SU-DHL-6 (cell line): Measurements from ENCODE around the gene LAMB2.

Source experiments
- H2AFZ ChIP-seq: fragments of 200-600 bp; sonication (generic); 2 replicates; pipeline ENCODE4 v1.6.1; 2014; ENCODE audit warnings: low read depth, mild to moderate bottlenecking, moderate library complexity, mixed read lengths, antibody characterized with exemption, low read length; ENCODE audit not compliant: severe bottlenecking
- H3F3A ChIP-seq: fragments of 200-600 bp; shearing (Covaris generic); 2 replicates; pipeline ENCODE4 v1.6.0; 2016; ENCODE audit warnings: antibody characterized with exemption, mild to moderate bottlenecking; ENCODE audit not compliant: insufficient read depth
- H3K27ac ChIP-seq: fragments of 200-600 bp; sonication (generic); 2 replicates; pipeline ENCODE4 v1.5.1; 2016; ENCODE audit warnings: low read depth, mild to moderate bottlenecking, low read length, moderate library complexity, mixed read lengths
- H3K27me3 ChIP-seq: fragments of 200-600 bp; sonication (generic), shearing (Covaris generic); 2 replicates; pipeline ENCODE4 v1.6.0; 2014; ENCODE audit warnings: mild to moderate bottlenecking, low read length
- H3K36me3 ChIP-seq: fragments of 200-600 bp; sonication (generic); 2 replicates; pipeline ENCODE4 v1.6.1; 2014; ENCODE audit warnings: mild to moderate bottlenecking, low read length, mixed read lengths
- H3K4me2 ChIP-seq: fragments of 300-600, 200-600 bp; shearing (Covaris generic), sonication (generic); 2 replicates; pipeline ENCODE4 v1.6.0; 2014; ENCODE audit warnings: low read length, low read depth, mild to moderate bottlenecking; ENCODE audit not compliant: poor library complexity, severe bottlenecking
- H3K4me3 ChIP-seq: fragments of 200-600 bp; sonication (generic); 2 replicates; pipeline ENCODE4 v1.5.1; 2014; ENCODE audit warnings: antibody characterized with exemption, low read length, mild to moderate bottlenecking, mixed read lengths; ENCODE audit not compliant: insufficient read depth, poor library complexity, severe bottlenecking
- H3K79me2 ChIP-seq: fragments of 200-600 bp; sonication (generic); 2 replicates; pipeline ENCODE4 v1.6.1; 2014; ENCODE audit warnings: mild to moderate bottlenecking, low read length, moderate library complexity; ENCODE audit not compliant: insufficient read depth
- H3K9ac ChIP-seq: fragments of 200-600 bp; sonication (generic); 2 replicates; pipeline ENCODE4 v1.7.0; 2014; ENCODE audit warnings: mild to moderate bottlenecking, low read length
- H3K9me2 ChIP-seq: fragments of 200-600 bp; sonication (generic); replicated peaks from 2 replicates; pipeline ENCODE4 v1.6.1; 2014; ENCODE audit warnings: low read length; ENCODE audit not compliant: insufficient read depth
- H3K9me3 ChIP-seq: fragments of 200-600 bp; sonication (generic); 2 replicates; pipeline ENCODE4 v1.6.1; 2014; ENCODE audit warnings: low read length, mixed read lengths; ENCODE audit not compliant: insufficient read depth
- H4K20me1 ChIP-seq: fragments of 200-600 bp; sonication (generic); 2 replicates; pipeline ENCODE4 v1.6.1; 2014; ENCODE audit warnings: low read depth, mild to moderate bottlenecking, antibody characterized with exemption, low read length, moderate library complexity, mixed read lengths
- CTCF ChIP-seq: fragments of 200-600 bp; sonication (generic); IDR thresholded peaks from one replicate; pipeline ENCODE4 v1.5.1; 2017; ENCODE audit warnings: antibody characterized with exemption, mild to moderate bottlenecking, low read length, moderate library complexity; ENCODE audit not compliant: insufficient read depth, poor library complexity, severe bottlenecking
- EZH2phosphoT487 ChIP-seq: fragments of 200-600 bp; sonication (generic), shearing (Covaris generic); conservative IDR thresholded peaks from 2 replicates; pipeline ENCODE4 v1.6.1; 2018; ENCODE audit warnings: mild to moderate bottlenecking, antibody characterized with exemption, low read length, moderate library complexity, mixed read lengths

Gene LAMB2

DNA sequence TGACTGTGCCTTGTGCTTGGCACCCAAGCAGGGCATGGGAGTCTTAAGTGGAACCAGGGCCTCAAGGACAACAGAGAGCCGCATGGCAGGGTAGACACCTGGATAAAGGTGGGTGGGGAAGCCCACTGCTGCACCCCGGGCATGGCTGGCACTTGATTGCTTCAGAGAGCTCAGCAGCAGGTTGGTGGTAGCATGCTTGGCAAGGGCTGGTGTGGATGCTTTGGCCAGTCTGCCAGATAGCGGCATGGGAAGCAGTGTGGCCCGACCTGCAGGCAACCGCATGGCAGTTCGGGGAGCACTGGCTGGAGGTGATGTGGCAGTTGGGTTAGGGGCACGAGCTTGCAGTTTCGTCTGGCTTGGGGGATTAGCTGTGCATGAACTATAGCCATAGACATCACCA, 30.8 kb upstream of the LAMB2 start:
- Histone ChIP-seq H4K20me1 (no peaks in the 10 kb centered on the region), H3K9ac (no peak overlapping the region), H3K9me2 (no peaks in the 10 kb centered on the region)

DNA sequence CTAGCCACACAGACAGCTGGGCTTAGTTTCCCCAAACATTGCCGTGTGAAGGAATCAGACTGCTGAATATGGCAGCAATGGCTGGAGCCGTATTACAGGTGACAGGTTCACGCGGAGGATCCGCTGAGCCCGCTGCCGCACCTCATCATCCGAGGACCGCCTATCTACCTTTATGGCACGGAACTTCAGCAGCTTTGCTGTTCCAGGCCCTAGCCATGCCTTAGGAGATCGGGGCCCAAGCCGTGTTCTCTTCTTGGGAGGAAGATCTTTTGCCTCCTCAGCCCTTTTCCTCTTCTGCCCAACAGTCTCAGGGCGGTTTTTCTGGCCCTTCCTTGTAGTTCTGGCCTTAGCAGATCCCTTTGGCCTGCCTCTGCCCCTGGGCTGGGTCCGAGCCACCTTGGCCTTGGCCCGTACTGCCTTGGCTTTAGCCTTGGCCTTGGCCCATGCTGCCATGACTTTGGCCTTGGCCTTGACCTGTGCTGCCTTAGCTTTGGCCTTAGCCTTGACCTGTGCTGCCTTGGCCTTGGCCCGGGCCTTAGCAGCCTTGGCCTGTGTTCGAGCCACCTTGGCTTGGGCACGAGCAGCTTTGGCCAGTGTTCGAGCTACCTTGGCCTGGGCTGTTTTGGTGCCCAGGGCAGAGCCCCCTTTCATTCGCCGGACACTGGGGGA, 30.0 kb upstream of the LAMB2 start:
- no peaks in the 10 kb centered on the region for H3K9me3 ChIP-seq
- TF ChIP-seq CTCF (no peak), EZH2phosphoT487 (no peak)
- no peak overlapping the region for H3K9ac ChIP-seq
- no peaks in the 10 kb centered on the region for H3F3A ChIP-seq
- no peaks in the 10 kb centered on the region for H3K36me3 ChIP-seq
- H3K9me2 ChIP-seq, result no peaks in the 10 kb centered on the region
- no peaks in the 10 kb centered on the region for H4K20me1 ChIP-seq
- no peak overlapping the region for H3K27ac ChIP-seq
- H3K4me2 ChIP-seq, result no peak overlapping the region
- no peaks in the 10 kb centered on the region for H3K27me3 ChIP-seq
- H2AFZ ChIP-seq, result no peak overlapping the region
- H3K4me3 ChIP-seq, result no peak overlapping the region
- peaks cover 16% of the 10 kb centered on the region for H3K79me2 ChIP-seq

More for the DNA sequence above, 30.8 kb upstream of the LAMB2 start:
- Histone ChIP-seq H3K27ac (no peak overlapping the region), H3F3A (no peaks in the 10 kb centered on the region), H3K9me3 (no peaks in the 10 kb centered on the region), H3K36me3 (no peaks in the 10 kb centered on the region), H3K4me3 (no peak overlapping the region), H2AFZ (no peak overlapping the region), H3K79me2 (peaks cover 16% of the 10 kb centered on the region), H3K27me3 (no peaks in the 10 kb centered on the region), H3K4me2 (no peak overlapping the region)
- TF ChIP-seq EZH2phosphoT487 (no peak), CTCF (no peak)

- Histone ChIP-seq H2AFZ (no peak overlapping the region), H3K36me3 (no peaks in the 10 kb centered on the region), H3K9me3 (no peaks in the 10 kb centered on the region), H3K79me2 (peaks cover 16% of the 10 kb centered on the region), H3K27ac (no peak overlapping the region), H3K4me3 (no peak overlapping the region), H4K20me1 (no peaks in the 10 kb centered on the region), H3K9me2 (no peaks in the 10 kb centered on the region), H3F3A (no peaks in the 10 kb centered on the region), H3K27me3 (no peaks in the 10 kb centered on the region), H3K4me2 (no peak overlapping the region), H3K9ac (no peak overlapping the region)
- TF ChIP-seq CTCF, result no peak
- TF ChIP-seq EZH2phosphoT487, result no peak
These were observed 29.1 kb upstream of the LAMB2 start for GRCh38 chr3:49161808-49162530.
